ENCODE data around the gene SETD1A.

SETD1A gene

GRCh38 chr16:31006589-31006988 lies 49.0 kb downstream of the SETD1A start:
- TF ChIP-seq CTCF (conservative IDR thresholded peaks at IDR 0.05; ENCODE audit: low read length) = no peak
- TF ChIP-seq EZH2phosphoT487 (IDR thresholded peaks at IDR 0.05; ENCODE audit: borderline replicate concordance) = no peak
- no peaks in the 10 kb centered on the region for H3K9me3 ChIP-seq (ENCODE audit: insufficient read depth, low read depth, low read length)
- peaks cover 5% of the 10 kb centered on the region for H3K4me1 ChIP-seq (ENCODE audit: insufficient read depth, low read length, poor library complexity, severe bottlenecking)
- H2AFZ ChIP-seq (ENCODE audit: low read length) = no peak overlapping the region
- no peaks in the 10 kb centered on the region for H4K20me1 ChIP-seq (ENCODE audit: insufficient read depth, low read length, poor library complexity, severe bottlenecking)
- H3F3A ChIP-seq (ENCODE audit: low read depth) = no peaks in the 10 kb centered on the region
- no peak overlapping the region for H3K4me2 ChIP-seq (ENCODE audit: low read depth, low read length, poor library complexity, severe bottlenecking)
- no peaks in the 10 kb centered on the region for H3K9me2 ChIP-seq (replicated peaks; ENCODE audit: low read depth, low read length)
- H3K36me3 ChIP-seq (ENCODE audit: insufficient read depth, low read length) = no peaks in the 10 kb centered on the region
- no peaks in the 10 kb centered on the region for H3K27me3 ChIP-seq (ENCODE audit: insufficient read depth, low read length, poor library complexity, severe bottlenecking)
- H3K9ac ChIP-seq (ENCODE audit: low read depth, low read length, poor library complexity, severe bottlenecking) = no peak overlapping the region
- no peaks in the 10 kb centered on the region for H3K79me2 ChIP-seq (ENCODE audit: insufficient read depth, low read length)
- H3K4me3 ChIP-seq (ENCODE audit: low read length, poor library complexity, severe bottlenecking) = no peak overlapping the region

GRCh38 chr16:31007684-31008083 lies 50.1 kb downstream of the SETD1A start:
- Histone ChIP-seq H3K79me2 (ENCODE audit: insufficient read depth, low read length) (no peaks in the 10 kb centered on the region), H3K9me2 (replicated peaks; ENCODE audit: low read depth, low read length) (no peaks in the 10 kb centered on the region), H3K4me1 (ENCODE audit: insufficient read depth, low read length, poor library complexity, severe bottlenecking) (peaks cover 5% of the 10 kb centered on the region), H3K36me3 (ENCODE audit: insufficient read depth, low read length) (no peaks in the 10 kb centered on the region), H3F3A (ENCODE audit: low read depth) (no peaks in the 10 kb centered on the region), H4K20me1 (ENCODE audit: insufficient read depth, low read length, poor library complexity, severe bottlenecking) (no peaks in the 10 kb centered on the region), H3K27me3 (ENCODE audit: insufficient read depth, low read length, poor library complexity, severe bottlenecking) (no peaks in the 10 kb centered on the region), H2AFZ (ENCODE audit: low read length) (no peak overlapping the region), H3K9me3 (ENCODE audit: insufficient read depth, low read depth, low read length) (no peaks in the 10 kb centered on the region), H3K9ac (ENCODE audit: low read depth, low read length, poor library complexity, severe bottlenecking) (no peak overlapping the region), H3K4me2 (ENCODE audit: low read depth, low read length, poor library complexity, severe bottlenecking) (no peak overlapping the region), H3K4me3 (ENCODE audit: low read length, poor library complexity, severe bottlenecking) (no peak overlapping the region)
- TF ChIP-seq EZH2phosphoT487 (IDR thresholded peaks at IDR 0.05; ENCODE audit: borderline replicate concordance) (no peak), CTCF (conservative IDR thresholded peaks at IDR 0.05; ENCODE audit: low read length) (no peak)

- H3F3A ChIP-seq (ENCODE audit: low read depth) = no peaks in the 10 kb centered on the region
- peaks cover 5% of the 10 kb centered on the region for H3K4me1 ChIP-seq (ENCODE audit: insufficient read depth, low read length, poor library complexity, severe bottlenecking)
- H3K36me3 ChIP-seq (ENCODE audit: insufficient read depth, low read length) = no peaks in the 10 kb centered on the region
- TF ChIP-seq EZH2phosphoT487 (IDR thresholded peaks at IDR 0.05; ENCODE audit: borderline replicate concordance) (no peak), CTCF (conservative IDR thresholded peaks at IDR 0.05; ENCODE audit: low read length) (no peak)
- no peaks in the 10 kb centered on the region for H3K9me2 ChIP-seq (replicated peaks; ENCODE audit: low read depth, low read length)
- H3K4me3 ChIP-seq (ENCODE audit: low read length, poor library complexity, severe bottlenecking) = no peak overlapping the region
- H3K27me3 ChIP-seq (ENCODE audit: insufficient read depth, low read length, poor library complexity, severe bottlenecking) = no peaks in the 10 kb centered on the region
- H3K4me2 ChIP-seq (ENCODE audit: low read depth, low read length, poor library complexity, severe bottlenecking) = no peak overlapping the region
- H3K9me3 ChIP-seq (ENCODE audit: insufficient read depth, low read depth, low read length) = no peaks in the 10 kb centered on the region
- H3K79me2 ChIP-seq (ENCODE audit: insufficient read depth, low read length) = no peaks in the 10 kb centered on the region
- H2AFZ ChIP-seq (ENCODE audit: low read length) = no peak overlapping the region
- H3K9ac ChIP-seq (ENCODE audit: low read depth, low read length, poor library complexity, severe bottlenecking) = no peak overlapping the region
- H4K20me1 ChIP-seq (ENCODE audit: insufficient read depth, low read length, poor library complexity, severe bottlenecking) = no peaks in the 10 kb centered on the region
Measured at GRCh38 chr16:31008149-31008548, 50.6 kb downstream of the SETD1A start.

Measured in Loucy (cell line).